Body of pancreas (tissue), 4 donors: ENCODE data around the gene PRSS56. TPM values are rescaled to one million over a fixed set of nuclear protein-coding genes. Genes with fewer than 3 reads are reported as not detected.

Experiments used
- ATAC-seq: fragments of 150-250 bp; one replicate; pipeline ENCODE4 v1.9.1; 2016
- DNase-seq, 4 donors: peaks; one replicate each; pipeline ENCODE4 v3.0.0-alpha.2; 2019
- H3K27ac ChIP-seq, 4 donors: fragments of 200-600 bp; sonication (generic); 1 replicate in 3 of 4; 2 replicates in 1 of 4; pipeline versions ENCODE4 v1.5.1 to v1.6.1; 2016 to 2019; ENCODE audit warnings: mild to moderate bottlenecking in 1 of 4, mixed read lengths in 1 of 4, moderate library complexity in 1 of 4
- H3K27me3 ChIP-seq, 2 donors: fragments of 200-600 bp; sonication (generic); one replicate each; pipeline ENCODE4 v1.6.0; 2016; ENCODE audit warnings: mild to moderate bottlenecking in 1 of 2
- H3K36me3 ChIP-seq, 2 donors: fragments of 200-600 bp; sonication (generic); replicated peaks in 1 of 2; 2 replicates each; pipeline ENCODE4 v1.5.1; 2016; ENCODE audit warnings: low read depth in 2 of 2; ENCODE audit not compliant: insufficient read depth in 1 of 2
- H3K4me1 ChIP-seq: fragments of 200-600 bp; sonication (generic); one replicate; pipeline ENCODE4 v1.6.0; 2016
- H3K4me3 ChIP-seq, 2 donors: fragments of 200-600 bp; sonication (generic); 1 replicate in 1 of 2; 2 replicates in 1 of 2; pipeline ENCODE4 v1.5.1; 2016 to 2019
- H3K9me3 ChIP-seq, 3 donors: fragments of 200-600 bp; sonication (generic); 1 replicate in 2 of 3; 2 replicates in 1 of 3; pipeline ENCODE4 v1.5.1; 2016
- POLR2A ChIP-seq, 3 donors: fragments of 450-650 bp; IDR thresholded peaks; one replicate each; pipeline ENCODE4 v1.6.1; 2016; ENCODE audit warnings: antibody characterized with exemption in 3 of 3, mild to moderate bottlenecking in 2 of 3
- WGBS, 2 donors: methylation state at CpG; one replicate each; pipeline ENCODE4 v1.1.5; 2017; 5-methylcytosine and 5-hydroxymethylcytosine counted together
- intact Hi-C: fragments of 100-400 bp; cut with DNase I; formaldehyde crosslinking; loops from one replicate; pipeline ENCODE4 v1.15.1; 2023
- total RNA-seq, 2 donors: library from RNA; depleted of rRNA; stranded (reverse); fragments of >200 nt; gene quantifications; one replicate each; pipeline ENCODE4 v1.1.0, GENCODE V29; 2016
- TF ChIP-seq, protein P1 (sequence below), 7 experiments: fragments of 450-650 bp in 4 of 7; fragments of 200-600 bp in 3 of 7; sonication (generic) in 3 of 7; IDR thresholded peaks; one replicate each; pipeline ENCODE4 v1.5.1; 2016 to 2019; ENCODE audit warnings: antibody characterized with exemption in 7 of 7

PRSS56 gene
- total RNA-seq, 2 donors from 2014 or later, result not detected

DNA sequence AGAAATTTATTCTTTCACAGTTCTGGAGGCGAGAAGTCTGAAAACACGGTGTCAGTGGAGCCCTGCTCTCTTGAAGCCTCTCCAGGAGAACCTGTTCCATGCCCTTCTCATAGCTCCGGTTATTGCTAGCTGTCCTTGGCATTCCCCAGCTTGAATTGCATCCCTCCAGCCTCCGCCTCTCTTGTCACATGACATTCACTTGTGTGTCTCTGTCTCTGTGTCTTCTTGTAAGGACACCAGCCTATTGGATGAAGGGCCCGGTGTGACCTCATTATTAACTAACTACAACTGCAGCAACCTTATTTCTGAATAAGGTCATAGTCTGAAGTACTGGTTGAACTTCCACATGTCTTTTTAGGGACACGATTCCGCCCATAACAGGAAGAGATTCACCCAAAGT lies 4.5 kb upstream of the PRSS56 start:
- H3K36me3 ChIP-seq, result no peaks in the 10 kb centered on the region
- intact Hi-C loops, result no loop called here
- WGBS, 2 donors, result 81 to 89% methylated on average over 7 of the region's 7 CpGs
- ATAC-seq, result no peak
- no peak overlapping the region for H3K27ac ChIP-seq
- no peak overlapping the region for H3K4me3 ChIP-seq
- no peaks in the 10 kb centered on the region for H3K27me3 ChIP-seq
- no peak for DNase-seq
- no peaks in the 10 kb centered on the region for H3K4me1 ChIP-seq
- TF ChIP-seq, protein P1, sequence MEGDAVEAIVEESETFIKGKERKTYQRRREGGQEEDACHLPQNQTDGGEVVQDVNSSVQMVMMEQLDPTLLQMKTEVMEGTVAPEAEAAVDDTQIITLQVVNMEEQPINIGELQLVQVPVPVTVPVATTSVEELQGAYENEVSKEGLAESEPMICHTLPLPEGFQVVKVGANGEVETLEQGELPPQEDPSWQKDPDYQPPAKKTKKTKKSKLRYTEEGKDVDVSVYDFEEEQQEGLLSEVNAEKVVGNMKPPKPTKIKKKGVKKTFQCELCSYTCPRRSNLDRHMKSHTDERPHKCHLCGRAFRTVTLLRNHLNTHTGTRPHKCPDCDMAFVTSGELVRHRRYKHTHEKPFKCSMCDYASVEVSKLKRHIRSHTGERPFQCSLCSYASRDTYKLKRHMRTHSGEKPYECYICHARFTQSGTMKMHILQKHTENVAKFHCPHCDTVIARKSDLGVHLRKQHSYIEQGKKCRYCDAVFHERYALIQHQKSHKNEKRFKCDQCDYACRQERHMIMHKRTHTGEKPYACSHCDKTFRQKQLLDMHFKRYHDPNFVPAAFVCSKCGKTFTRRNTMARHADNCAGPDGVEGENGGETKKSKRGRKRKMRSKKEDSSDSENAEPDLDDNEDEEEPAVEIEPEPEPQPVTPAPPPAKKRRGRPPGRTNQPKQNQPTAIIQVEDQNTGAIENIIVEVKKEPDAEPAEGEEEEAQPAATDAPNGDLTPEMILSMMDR (IDR thresholded peaks at IDR 0.05), result no peak
- no peak for TF ChIP-seq POLR2A (IDR thresholded peaks at IDR 0.05)
- no peaks in the 10 kb centered on the region for H3K9me3 ChIP-seq

DNA sequence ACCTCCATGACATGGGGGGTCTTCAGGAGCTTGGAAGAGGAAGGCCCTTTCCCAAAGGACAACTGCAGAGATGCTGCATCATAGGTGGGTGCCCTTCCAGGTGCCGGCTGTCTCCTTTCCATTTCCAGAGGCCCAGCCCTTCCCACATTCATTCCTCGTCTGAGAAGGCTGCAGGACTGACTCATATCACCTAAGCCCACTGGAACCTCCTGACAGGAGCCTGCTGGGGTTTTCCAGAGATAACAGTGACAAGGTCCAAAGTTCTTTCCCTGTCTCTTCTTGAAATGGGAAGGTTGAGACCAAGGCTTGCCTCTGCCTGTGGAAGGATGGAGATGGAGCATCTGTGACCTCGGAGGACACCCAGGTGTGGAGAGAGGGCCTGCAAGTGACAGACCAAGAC lies 3.6 kb upstream of the PRSS56 start:
- no peaks in the 10 kb centered on the region for H3K4me1 ChIP-seq
- DNase-seq (no peak), ATAC-seq (no peak)
- no peaks in the 10 kb centered on the region for H3K36me3 ChIP-seq
- H3K9me3 ChIP-seq, result no peaks in the 10 kb centered on the region
- 79 to 87% methylated on average over 3 of the region's 3 CpGs for whole genome bisulfite sequencing, 2 donors
- no peak overlapping the region for H3K4me3 ChIP-seq
- TF ChIP-seq, protein P1 (IDR thresholded peaks at IDR 0.05), result no peak
- TF ChIP-seq POLR2A (IDR thresholded peaks at IDR 0.05), result no peak
- intact Hi-C loops, result no loop called here
- peaks cover 0 to under 1% of the 10 kb centered on the region in 2 donors for H3K27me3 ChIP-seq
- no peak overlapping the region for H3K27ac ChIP-seq

DNA sequence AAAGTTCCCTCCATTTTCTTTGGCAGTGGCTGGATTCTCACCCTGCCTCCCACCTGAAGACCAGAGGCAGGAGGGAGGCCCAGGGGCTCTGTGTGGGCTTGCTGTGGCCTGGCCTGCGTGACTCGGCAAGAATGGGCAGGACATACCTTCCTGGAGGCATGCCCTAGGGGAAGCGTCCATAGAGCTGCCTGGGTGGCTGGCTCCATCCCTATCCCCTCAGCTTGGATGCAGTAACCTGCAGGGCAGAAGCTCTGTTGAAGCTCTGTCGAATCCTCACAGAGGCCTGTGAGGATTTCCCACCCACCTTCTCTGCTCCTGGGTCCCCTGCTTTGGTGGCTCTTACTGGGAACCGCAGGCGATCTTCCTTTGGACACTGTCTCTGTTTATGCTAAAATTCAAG lies 1.3 kb upstream of the PRSS56 start:
- ATAC-seq (no peak), DNase-seq (no peak)
- Histone ChIP-seq H3K4me1 (peaks cover 16% of the 10 kb centered on the region), H3K9me3 (no peaks in the 10 kb centered on the region), H3K4me3 (no peak overlapping the region), H3K27me3 (peaks cover 0 to 23% of the 10 kb centered on the region in 2 donors), H3K36me3 (no peaks in the 10 kb centered on the region), H3K27ac (no peak overlapping the region)
- 57 to 74% methylated on average over 3 to 6 of the region's 6 CpGs for WGBS, 2 donors
- intact Hi-C loops, result no loop called here
- TF ChIP-seq, protein P1 (IDR thresholded peaks at IDR 0.05), result no peak
- no peak for TF ChIP-seq POLR2A (IDR thresholded peaks at IDR 0.05)

DNA sequence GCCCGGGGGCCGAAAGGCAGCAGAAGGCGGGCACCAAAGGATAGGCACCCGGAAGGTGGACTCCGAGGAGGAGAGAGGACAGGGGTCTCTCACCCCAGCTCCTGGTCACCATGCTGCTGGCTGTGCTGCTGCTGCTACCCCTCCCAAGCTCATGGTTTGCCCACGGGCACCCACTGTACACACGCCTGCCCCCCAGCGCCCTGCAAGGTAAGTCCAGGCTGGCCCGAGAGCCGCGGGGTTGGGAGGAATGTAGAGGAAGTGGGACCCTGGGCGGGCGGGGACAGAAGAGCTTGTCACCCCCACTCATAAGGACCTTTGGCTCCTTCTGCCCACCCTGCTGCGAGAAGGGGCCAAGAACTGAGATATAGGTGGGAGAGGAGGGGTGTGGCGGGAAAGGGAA lies 301 bp downstream of the PRSS56 start:
- peaks cover 29% of the 10 kb centered on the region for H3K4me1 ChIP-seq
- H3K27me3 ChIP-seq, result peaks cover 0 to 34% of the 10 kb centered on the region in 2 donors
- no peaks in the 10 kb centered on the region for H3K9me3 ChIP-seq
- ATAC-seq, result no peak
- 61 to 69% methylated on average over 14 to 15 of the region's 15 CpGs for WGBS, 2 donors
- intact Hi-C loops, result loop anchor here (5.0 to 10.0 kb wide), 2 partner anchors 73 to 616 kb away; no protein-coding TSS in a partner anchor
- H3K36me3 ChIP-seq, result no peaks in the 10 kb centered on the region
- H3K4me3 ChIP-seq, result no peak overlapping the region
- H3K27ac ChIP-seq, result no peak overlapping the region
- DNase-seq, result no peak
- TF ChIP-seq, protein P1 (IDR thresholded peaks at IDR 0.05), result no peak
- TF ChIP-seq POLR2A (IDR thresholded peaks at IDR 0.05), result no peak

DNA sequence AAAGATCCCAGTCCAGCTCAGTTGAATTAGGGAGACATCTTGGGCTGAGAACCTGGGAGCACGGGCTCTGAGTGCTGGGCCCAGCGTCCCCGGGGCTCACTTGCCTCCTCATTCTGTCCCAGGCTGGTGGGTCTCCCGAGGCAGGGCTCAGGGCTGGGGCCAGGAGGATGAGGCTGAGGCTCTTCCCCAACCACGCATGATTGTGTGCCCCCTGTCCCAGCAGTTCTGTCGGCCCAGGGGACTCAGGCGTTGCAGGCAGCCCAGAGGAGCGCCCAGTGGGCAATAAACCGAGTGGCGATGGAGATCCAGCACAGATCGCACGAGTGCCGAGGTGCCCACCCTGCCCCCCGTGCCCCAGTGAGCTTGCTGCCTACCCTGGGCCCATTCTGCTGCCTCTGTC lies 910 bp downstream of the PRSS56 start:
- Histone ChIP-seq H3K4me3 (no peak overlapping the region), H3K4me1 (peaks cover 31% of the 10 kb centered on the region), H3K9me3 (no peaks in the 10 kb centered on the region), H3K36me3 (no peaks in the 10 kb centered on the region), H3K27ac (no peak overlapping the region), H3K27me3 (peaks cover 0 to 34% of the 10 kb centered on the region in 2 donors)
- no peak for ATAC-seq
- 77 to 83% methylated on average over 13 to 14 of the region's 14 CpGs for WGBS, 2 donors
- TF ChIP-seq POLR2A (IDR thresholded peaks at IDR 0.05), result no peak
- TF ChIP-seq, protein P1 (IDR thresholded peaks at IDR 0.05), result no peak
- DNase-seq, result no peak
- intact Hi-C loops, result loop anchor here (5.0 to 10.0 kb wide), 2 partner anchors 74 to 616 kb away; no protein-coding TSS in a partner anchor
